Effector memory CD8-positive, alpha-beta T cell (primary cell): Measurements from ENCODE around the gene POLN.
"Not testable (repeated sequence)": the region's sequence is repeated elsewhere in the genome, so short reads cannot be mapped to it uniquely, and the experiment has no call there.

Source experiments
- ATAC-seq: fragments of 150-1000 bp; cut with Tn5 transposase; replicated peaks from 2 replicates; pipeline ENCODE4 v1.10.0; 2021; ENCODE audit warnings: mild to moderate bottlenecking, moderate library complexity
- DNase-seq, 3 experiments: peaks; one replicate each; pipeline ENCODE4 v3.0.0; 2021
- H3K27ac Mint-ChIP-seq, 2 donors: one replicate each; pipeline ENCODE4 v1.8.0; 2022; ENCODE audit warnings: mild to moderate bottlenecking in 2 of 2, mixed read lengths in 2 of 2, moderate library complexity in 2 of 2
- H3K27me3 Mint-ChIP-seq, 2 donors: one replicate each; pipeline ENCODE4 v1.8.0; 2022; ENCODE audit warnings: mixed read lengths in 2 of 2
- H3K36me3 Mint-ChIP-seq: one replicate; pipeline ENCODE4 v1.8.0; 2022; ENCODE audit warnings: mild to moderate bottlenecking, moderate library complexity, mixed read lengths; ENCODE audit not compliant: insufficient read depth
- H3K4me1 Mint-ChIP-seq, 2 donors: one replicate each; pipeline ENCODE4 v1.8.0; 2022; ENCODE audit warnings: low read depth in 2 of 2, mixed read lengths in 2 of 2
- H3K4me3 Mint-ChIP-seq, 2 donors: one replicate each; pipeline ENCODE4 v1.8.0; 2022; ENCODE audit warnings: mild to moderate bottlenecking in 2 of 2, mixed read lengths in 2 of 2, moderate library complexity in 2 of 2
- H3K9me3 Mint-ChIP-seq, 2 donors: one replicate each; pipeline ENCODE4 v1.8.0; 2022; ENCODE audit warnings: mixed read lengths in 2 of 2

POLN gene

GRCh38 chr4:2042947-2043395 is 198.9 kb downstream of the POLN start:
- peaks cover 2% of the 10 kb centered on the region for H3K36me3 Mint-ChIP-seq
- H3K27me3 Mint-ChIP-seq: peaks cover 24 to 37% of the 10 kb centered on the region in 2 donors
- peak overlapping the region; percentile 71 to 82 for H3K4me3 Mint-ChIP-seq
- no peak for DNase-seq
- H3K9me3 Mint-ChIP-seq: no peaks in the 10 kb centered on the region
- H3K4me1 Mint-ChIP-seq: peaks cover 0 to 9% of the 10 kb centered on the region in 2 donors
- no peak for ATAC-seq
- no peak overlapping the region for H3K27ac Mint-ChIP-seq

GRCh38 chr4:2042204-2042946 is 199.5 kb downstream of the POLN start:
- peaks cover 2% of the 10 kb centered on the region for H3K36me3 Mint-ChIP-seq
- ATAC-seq: peak; percentile 73
- peak overlapping the region; percentile 79 to 82 for H3K4me3 Mint-ChIP-seq
- H3K9me3 Mint-ChIP-seq: no peaks in the 10 kb centered on the region
- peaks cover 0 to 9% of the 10 kb centered on the region in 2 donors for H3K4me1 Mint-ChIP-seq
- DNase-seq: peak; percentile 31 to 41 (median 34)
- H3K27ac Mint-ChIP-seq: no peak overlapping the region
- peaks cover 24 to 31% of the 10 kb centered on the region in 2 donors for H3K27me3 Mint-ChIP-seq

- Mint-ChIP-seq H3K9me3 (no peaks in the 10 kb centered on the region), H3K4me1 (peaks cover 0 to 9% of the 10 kb centered on the region in 2 donors), H3K4me3 (peak overlapping the region; percentile 79 to 82), H3K27ac (no peak overlapping the region), H3K27me3 (peaks cover 33 to 36% of the 10 kb centered on the region in 2 donors), H3K36me3 (peaks cover 2% of the 10 kb centered on the region)
- ATAC-seq (peak; percentile 72), DNase-seq (peak; percentile 69 to 75 (median 72))
Observed at GRCh38 chr4:2041239-2042130, 200.4 kb downstream of the POLN start.

- ATAC-seq: no peak
- Mint-ChIP-seq H3K4me3 (peak overlapping the region; percentile 79 to 82), H3K4me1 (peaks cover 0 to 6% of the 10 kb centered on the region in 2 donors), H3K36me3 (peaks cover 2% of the 10 kb centered on the region), H3K9me3 (no peaks in the 10 kb centered on the region), H3K27me3 (peaks cover 35 to 37% of the 10 kb centered on the region in 2 donors), H3K27ac (peak overlapping the region in 1 of 2 donors; percentile 12)
- DNase-seq: no peak
Observed at GRCh38 chr4:2040391-2041238, 201.3 kb downstream of the POLN start.

GRCh38 chr4:2036866-2037265 is 205.1 kb downstream of the POLN start:
- ATAC-seq: no peak
- DNase-seq: no peak
- no peaks in the 10 kb centered on the region for H3K36me3 Mint-ChIP-seq
- H3K4me1 Mint-ChIP-seq: peaks cover 0 to 4% of the 10 kb centered on the region in 2 donors
- peaks cover 51 to 64% of the 10 kb centered on the region in 2 donors for H3K27me3 Mint-ChIP-seq
- H3K9me3 Mint-ChIP-seq: no peaks in the 10 kb centered on the region
- H3K4me3 Mint-ChIP-seq: no peak overlapping the region
- no peak overlapping the region for H3K27ac Mint-ChIP-seq

- Mint-ChIP-seq H3K27me3 (peaks cover 52 to 67% of the 10 kb centered on the region in 2 donors), H3K9me3 (no peaks in the 10 kb centered on the region)
Observed at GRCh38 chr4:2036327-2036726, 205.6 kb downstream of the POLN start.

GRCh38 chr4:2031161-2031560 is 210.8 kb downstream of the POLN start:
- ATAC-seq, H3K9me3 Mint-ChIP-seq, H3K4me1 Mint-ChIP-seq, H3K27ac Mint-ChIP-seq, H3K36me3 Mint-ChIP-seq, H3K4me3 Mint-ChIP-seq, DNase-seq: not testable (repeated sequence)
- peaks cover 48 to 71% of the 10 kb centered on the region in 2 donors for H3K27me3 Mint-ChIP-seq

More at GRCh38 chr4:2036327-2036726, 205.6 kb downstream of the POLN start:
- peaks cover 0 to 2% of the 10 kb centered on the region in 2 donors for H3K4me1 Mint-ChIP-seq
- DNase-seq (no peak), ATAC-seq (no peak)
- H3K4me3 Mint-ChIP-seq: no peak overlapping the region
- no peaks in the 10 kb centered on the region for H3K36me3 Mint-ChIP-seq
- H3K27ac Mint-ChIP-seq: no peak overlapping the region

- H3K4me3 Mint-ChIP-seq, H3K27ac Mint-ChIP-seq, H3K9me3 Mint-ChIP-seq, ATAC-seq, H3K4me1 Mint-ChIP-seq, DNase-seq, H3K36me3 Mint-ChIP-seq: not testable (repeated sequence)
- H3K27me3 Mint-ChIP-seq: peaks cover 52 to 62% of the 10 kb centered on the region in 2 donors
Observed at GRCh38 chr4:2027120-2027519, 214.8 kb downstream of the POLN start.

- no peaks in the 10 kb centered on the region for H3K36me3 Mint-ChIP-seq
- H3K4me3 Mint-ChIP-seq: no peak overlapping the region
- H3K27me3 Mint-ChIP-seq: peaks cover 58 to 64% of the 10 kb centered on the region in 2 donors
- DNase-seq: no peak
- no peak overlapping the region for H3K27ac Mint-ChIP-seq
- H3K4me1 Mint-ChIP-seq: no peaks in the 10 kb centered on the region
- no peak for ATAC-seq
- no peaks in the 10 kb centered on the region for H3K9me3 Mint-ChIP-seq
Observed at GRCh38 chr4:2025817-2026216, 216.1 kb downstream of the POLN start.

- Mint-ChIP-seq H3K4me1 (no peaks in the 10 kb centered on the region), H3K27ac (no peak overlapping the region), H3K9me3 (no peaks in the 10 kb centered on the region), H3K36me3 (no peaks in the 10 kb centered on the region), H3K4me3 (no peak overlapping the region), H3K27me3 (peaks cover 60 to 63% of the 10 kb centered on the region in 2 donors)
- ATAC-seq (no peak), DNase-seq (no peak)
Observed at GRCh38 chr4:2024683-2025082, 217.2 kb downstream of the POLN start.
